GM15510 (cell line): ENCODE results near the gene DGKQ.

Experiments used
- POLR2A ChIP-seq: IDR thresholded peaks from 3 replicates; pipeline ENCODE4 v1.6.1; 2011; ENCODE audit warnings: borderline replicate concordance; ENCODE audit not compliant: insufficient read length; ENCODE audit errors: extremely low read depth

Gene DGKQ

GRCh38 chr4:963276-964225, 9.8 kb downstream of the DGKQ start:
- no peak for TF ChIP-seq POLR2A

DNA sequence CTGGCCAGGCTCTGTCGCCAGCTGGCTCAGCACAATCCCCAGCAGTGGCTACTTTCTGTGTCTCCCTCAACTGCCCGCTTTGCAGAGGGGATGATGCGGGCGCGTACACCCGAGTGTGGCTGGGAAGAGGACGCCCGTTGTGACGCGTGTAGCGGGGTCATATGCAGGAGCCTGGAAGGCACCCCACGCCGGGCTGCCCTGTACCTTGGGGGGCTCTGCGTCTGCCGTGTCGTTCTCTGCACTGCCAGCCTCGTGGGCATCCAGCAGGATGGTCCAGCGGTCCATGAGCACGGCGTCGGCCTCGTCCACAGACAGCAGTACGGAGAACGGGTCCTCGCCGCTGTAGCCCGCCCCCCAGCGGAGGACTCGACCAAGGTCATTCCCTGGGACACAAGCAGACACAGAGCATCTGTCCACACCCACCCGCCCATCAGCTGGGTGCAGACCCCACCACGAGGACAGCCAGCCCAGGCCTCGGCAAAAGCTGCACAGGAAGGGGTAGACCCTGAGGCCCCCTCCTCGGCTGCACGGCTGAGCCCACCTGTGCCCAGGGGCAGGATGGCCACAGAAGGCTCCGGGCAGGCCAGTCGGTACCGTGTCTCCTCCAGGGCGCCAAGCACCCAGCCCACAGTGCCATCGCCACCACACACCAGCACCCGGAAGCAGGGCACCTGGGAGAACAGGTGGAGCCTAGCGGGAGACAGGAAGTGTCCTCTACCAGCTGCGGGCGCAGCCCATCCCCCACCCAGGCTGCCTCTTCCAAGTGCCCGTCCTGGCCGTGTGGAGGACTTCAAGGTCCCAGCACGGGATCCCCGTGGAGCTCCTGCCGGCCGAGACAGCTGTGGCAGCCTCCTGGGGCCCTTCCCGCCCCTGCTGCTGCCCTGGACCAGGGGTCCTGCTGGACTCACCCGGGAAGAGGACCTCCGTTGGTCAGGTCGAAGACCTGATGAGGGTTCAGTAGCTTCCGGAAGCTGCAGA, 10.8 kb downstream of the DGKQ start:
- TF ChIP-seq POLR2A = no peak

DNA sequence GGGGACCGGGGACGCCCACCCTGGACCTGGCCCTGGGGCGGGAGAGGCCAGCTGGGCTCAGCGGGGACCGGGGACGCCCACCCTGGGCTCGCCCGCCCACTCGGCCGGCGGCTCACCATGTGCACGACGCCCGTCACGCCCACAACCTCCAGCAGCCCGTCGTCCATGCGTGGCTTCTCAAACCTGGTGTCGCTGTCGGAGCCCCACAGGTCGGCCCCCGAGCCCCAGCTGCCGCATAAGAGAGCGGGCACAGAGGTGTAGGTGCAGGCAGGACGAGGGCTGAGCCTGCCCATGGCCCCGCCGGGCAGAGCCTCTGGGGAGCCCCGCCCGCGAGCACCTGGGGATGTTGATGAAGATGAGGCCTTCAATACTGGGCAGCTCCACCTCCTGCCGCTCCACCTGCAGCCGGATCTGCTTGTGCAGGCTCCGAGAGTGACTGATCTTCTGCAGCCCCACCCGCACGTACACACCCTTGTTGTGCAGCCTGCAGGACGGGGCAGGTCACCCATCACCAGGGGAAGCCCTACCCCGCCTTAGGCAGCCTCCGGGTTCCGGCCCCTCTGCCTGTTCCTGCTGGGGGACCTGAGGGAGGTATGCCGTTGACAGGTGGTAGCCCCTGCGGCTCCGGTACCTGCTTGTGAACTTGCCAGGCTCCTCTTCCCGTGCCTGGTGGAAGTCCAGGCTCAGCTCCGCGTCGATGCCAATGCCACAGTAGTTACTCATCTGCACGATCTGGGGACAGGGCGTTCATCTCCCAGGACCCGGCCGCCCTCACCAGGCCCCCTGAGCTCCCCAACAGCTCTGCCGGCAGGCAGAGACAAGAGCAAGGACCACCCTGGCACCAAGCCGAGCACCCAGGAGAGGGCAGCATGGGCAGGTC, 11.8 kb downstream of the DGKQ start:
- no peak for TF ChIP-seq POLR2A

- TF ChIP-seq POLR2A = no peak
Measured at GRCh38 chr4:960636-961350, 12.6 kb downstream of the DGKQ start.

GRCh38 chr4:960140-960635, 13.2 kb downstream of the DGKQ start:
- TF ChIP-seq POLR2A = no peak

- no peak for TF ChIP-seq POLR2A
Measured at GRCh38 chr4:959338-960139, 13.8 kb downstream of the DGKQ start.

- no peak for TF ChIP-seq POLR2A
Measured at GRCh38 chr4:958696-959337, 14.6 kb downstream of the DGKQ start.

GRCh38 chr4:958314-958665, 15.1 kb downstream of the DGKQ start:
- no peak for TF ChIP-seq POLR2A

DNA sequence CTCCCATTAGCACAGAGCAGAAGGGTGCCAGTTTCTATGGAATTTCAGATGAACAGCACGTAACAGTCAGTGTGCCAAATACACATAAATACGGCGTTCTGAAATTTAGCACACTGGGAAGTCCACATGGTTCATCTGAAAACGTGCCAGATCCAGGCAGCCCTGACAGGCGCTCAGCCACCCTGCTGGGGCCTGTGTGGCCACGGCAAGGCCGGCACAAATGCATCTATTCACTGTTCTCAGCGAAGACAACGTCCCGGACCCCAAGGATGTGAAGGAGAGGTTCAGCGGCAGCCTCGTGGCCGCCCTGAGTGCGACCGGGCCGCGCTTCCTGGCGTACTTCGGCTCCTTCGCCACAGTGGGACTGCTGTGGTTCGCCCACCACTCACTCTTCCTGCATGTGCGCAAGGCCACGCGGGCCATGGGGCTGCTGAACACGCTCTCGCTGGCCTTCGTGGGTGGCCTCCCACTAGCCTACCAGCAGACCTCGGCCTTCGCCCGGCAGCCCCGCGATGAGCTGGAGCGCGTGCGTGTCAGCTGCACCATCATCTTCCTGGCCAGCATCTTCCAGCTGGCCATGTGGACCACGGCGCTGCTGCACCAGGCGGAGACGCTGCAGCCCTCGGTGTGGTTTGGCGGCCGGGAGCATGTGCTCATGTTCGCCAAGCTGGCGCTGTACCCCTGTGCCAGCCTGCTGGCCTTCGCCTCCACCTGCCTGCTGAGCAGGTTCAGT, 15.6 kb downstream of the DGKQ start:
- no peak for TF ChIP-seq POLR2A

DNA sequence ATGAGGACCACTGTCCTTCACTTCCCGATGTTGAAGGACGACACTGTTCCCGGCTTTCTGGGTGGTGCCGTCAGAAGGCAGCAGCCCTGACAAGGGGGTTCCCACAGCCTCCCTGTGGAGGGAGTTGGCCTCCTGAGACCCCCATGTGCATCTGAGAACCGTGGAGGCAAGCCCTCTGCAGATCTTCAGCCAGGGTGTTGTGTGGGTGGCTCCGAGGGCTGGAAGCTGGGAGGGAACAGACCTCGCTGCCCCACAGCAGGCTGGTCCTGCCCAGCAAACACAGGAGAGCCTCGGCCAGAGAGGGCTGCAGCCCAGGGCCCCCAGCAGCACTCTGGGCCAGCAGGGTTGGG, 16.2 kb downstream of the DGKQ start:
- no peak for TF ChIP-seq POLR2A

DNA sequence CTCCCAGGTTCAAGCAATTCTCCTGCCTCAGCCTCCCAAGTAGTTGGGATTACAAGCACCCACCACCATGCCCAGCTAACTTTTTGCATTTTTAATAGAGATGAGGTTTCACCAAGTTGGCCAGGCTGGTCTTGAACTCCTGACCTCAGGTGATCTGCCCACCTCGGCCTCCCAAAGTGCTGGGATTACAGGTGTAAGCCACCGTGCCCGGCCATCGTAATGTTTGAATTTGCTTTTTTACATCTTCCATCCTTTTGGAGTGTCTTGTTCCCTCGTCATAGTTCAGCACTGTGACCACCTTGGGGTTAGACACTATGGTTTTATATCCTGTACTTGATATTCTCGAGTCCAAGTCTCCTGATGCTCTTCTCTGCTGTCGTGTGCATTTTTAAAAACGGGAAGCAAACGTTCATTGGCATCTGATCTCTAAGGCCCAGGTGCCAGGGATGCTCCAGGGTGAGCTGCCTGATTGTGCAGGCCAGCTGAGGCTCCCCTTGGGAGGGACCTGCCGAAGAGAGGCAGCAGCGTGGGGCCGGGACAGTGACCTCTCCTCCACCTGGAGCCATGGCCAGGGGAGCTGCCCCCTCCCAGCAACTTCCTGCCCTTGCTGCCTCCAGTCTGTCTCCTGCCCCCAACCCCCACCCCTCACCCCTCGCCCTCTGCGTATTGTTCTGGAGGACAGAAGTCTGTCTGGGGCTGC, 16.7 kb downstream of the DGKQ start:
- TF ChIP-seq POLR2A = no peak

- TF ChIP-seq POLR2A = no peak
Measured at GRCh38 chr4:955931-956381, 17.4 kb downstream of the DGKQ start.
